ENCODE measurements around the gene PTH.

The PTH gene

DNA sequence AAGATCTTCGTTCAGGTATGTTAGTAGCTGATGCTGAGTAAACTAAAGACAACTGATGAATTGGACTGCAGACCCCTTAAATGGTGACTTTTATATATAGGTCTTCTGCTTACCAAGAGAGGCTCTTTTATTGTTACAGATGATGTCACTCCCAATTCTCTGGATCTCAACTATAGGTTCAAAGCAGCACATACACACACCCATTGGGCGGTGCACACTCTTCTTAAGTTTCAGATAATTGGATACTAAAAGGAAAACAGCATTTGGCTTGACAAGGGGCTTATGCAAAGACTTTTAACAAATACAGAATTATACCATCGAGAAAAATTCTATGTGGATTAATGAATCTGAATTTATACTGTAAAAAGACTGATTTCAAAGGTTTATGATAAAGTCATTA lies at the start of gene PTH:
PTH (minus strand) TSS at position 69 of the 400 bp plus-strand sequence. CDS start 3,142 bp downstream, outside the sequence.
- DNase-seq, result no peak

DNA sequence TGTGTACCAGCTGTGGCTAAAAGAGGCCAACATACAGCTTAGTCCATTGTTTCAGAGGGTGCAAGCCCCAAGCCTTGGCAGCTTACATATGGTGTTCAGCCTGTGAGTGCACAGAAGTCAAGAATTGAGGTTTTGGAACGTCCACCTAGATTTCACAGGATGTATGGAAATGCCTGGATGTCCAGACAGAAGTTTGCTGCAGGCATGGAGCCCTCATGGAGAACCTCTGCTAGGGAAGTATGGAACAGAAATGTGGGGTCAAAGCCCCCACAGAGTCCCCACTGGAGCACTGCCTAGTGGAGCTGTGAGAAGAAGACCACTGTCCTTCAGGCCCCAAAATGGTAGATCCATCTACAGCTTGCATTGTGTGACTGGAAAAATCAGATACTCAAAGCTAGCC lies 42.2 kb upstream of the PTH start:
- no peak for DNase-seq

DNA sequence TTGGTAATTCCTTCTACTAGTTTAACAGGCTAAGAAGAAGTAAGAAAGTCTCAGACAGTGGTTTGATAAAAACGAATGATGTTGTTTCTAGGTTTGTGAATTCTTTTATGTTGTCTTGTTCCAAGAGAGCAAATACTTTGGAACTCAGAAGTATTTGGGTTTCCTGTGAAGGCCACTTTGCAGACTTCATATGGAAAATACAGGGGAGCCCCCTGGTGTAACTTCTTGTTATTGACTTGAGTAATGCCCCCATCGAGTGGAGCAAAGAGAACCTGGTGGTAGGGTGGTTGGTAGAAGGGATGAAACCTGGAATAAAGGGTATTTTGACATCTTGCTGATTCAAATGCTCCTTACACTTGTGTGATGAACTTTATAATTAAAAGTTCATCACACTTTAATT lies 40.0 kb upstream of the PTH start:
- DNase-seq, result no peak

DNA sequence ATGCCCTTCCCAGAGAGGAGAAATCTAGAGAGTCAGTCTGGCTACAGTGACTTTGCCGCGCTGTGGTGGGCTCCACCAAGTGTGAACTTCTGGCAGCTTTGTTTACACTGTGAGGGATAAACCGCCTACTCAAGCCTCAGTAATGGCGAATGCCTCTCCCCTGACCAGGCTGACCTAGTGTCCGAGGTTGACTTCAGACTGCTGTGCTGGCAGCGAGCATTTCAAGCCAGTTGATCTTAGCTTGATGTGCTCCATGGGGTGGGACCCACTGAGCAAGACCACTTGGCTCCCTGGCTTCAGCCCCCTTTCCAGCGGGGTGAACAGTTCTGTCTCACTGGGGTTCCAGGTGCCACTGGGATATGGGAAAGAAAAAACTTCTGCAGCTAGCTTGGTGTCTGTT lies 38.6 kb upstream of the PTH start:
- no peak for DNase-seq

DNA sequence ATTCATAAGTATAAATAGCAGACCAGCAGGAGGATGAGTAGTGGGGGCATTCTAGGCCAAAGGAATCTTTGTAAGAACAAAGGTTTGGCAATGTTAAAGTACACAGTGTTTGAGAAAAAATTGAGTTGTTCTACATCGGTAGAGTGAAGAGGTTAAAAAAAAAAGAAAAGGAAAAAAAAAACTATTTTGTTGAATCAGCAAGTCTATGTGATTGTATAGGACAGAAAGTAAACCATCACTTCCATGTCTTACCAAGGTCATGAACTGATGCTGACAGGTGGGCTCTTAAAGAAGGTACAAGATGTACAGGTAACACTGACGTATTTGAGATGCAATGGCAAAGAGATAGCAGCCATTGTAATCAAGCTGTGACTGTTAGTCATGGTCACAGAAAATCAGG lies 29.5 kb upstream of the PTH start:
- DNase-seq, result no peak

DNA sequence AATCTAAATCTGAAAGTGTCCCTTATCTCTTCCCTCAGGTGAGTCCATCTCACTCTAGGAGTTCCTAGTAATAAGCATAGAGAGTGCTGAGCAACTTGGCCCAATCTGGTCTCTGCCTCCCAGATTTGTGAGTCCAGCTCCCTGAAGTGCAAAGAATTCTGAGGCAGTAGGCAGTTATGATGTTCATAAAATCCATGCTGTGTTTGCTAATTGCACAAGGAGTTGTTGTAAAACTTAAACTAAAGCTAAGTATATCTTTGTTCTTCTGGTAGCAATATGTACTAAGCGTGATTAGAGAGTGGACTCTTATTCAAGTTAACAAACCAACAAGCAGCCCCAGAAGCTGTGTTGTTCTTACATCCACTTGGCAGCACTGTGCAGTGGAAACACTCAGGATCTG lies 7.6 kb upstream of the PTH start:
- DNase-seq, result no peak

DNA sequence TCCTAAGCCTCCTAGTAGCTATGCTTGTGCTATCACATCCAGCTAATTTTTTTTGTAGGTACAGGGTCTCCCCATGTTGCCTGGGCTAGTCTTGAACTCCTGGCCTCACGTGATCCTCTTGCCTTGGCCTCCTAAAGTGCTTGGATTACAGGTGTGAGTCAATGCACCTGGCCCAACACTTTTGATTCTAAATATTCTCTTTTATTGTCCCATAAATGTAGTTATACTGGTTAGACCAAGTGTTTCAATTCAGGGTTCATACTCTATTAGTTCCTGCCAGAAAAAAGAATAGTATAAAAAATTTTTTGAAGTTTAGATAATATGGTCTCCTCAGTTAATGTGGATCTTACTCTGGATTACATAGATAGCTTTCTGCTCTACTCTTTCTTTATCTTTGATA lies 6.7 kb upstream of the PTH start:
- DNase-seq, result no peak

DNA sequence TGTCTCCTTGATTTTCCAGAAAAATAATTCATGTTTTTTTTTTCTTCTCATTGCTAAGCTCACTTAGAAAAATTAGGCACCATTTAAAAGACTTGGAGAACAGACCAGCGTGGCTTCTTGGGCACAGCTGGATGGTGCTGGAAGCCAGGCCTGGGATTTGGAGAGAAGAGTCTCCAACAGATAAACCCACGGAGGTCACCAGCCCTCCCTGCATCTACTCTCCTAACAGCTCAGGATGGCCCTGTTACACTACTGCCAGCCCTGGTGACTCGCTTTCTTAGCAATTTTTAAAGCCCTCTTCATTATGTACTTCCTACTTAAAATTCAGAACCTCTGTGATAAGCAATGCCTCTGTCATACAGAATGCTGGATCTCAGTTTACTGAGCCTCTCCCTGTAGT lies 1.7 kb downstream of the PTH start:
- no peak for DNase-seq

DNA sequence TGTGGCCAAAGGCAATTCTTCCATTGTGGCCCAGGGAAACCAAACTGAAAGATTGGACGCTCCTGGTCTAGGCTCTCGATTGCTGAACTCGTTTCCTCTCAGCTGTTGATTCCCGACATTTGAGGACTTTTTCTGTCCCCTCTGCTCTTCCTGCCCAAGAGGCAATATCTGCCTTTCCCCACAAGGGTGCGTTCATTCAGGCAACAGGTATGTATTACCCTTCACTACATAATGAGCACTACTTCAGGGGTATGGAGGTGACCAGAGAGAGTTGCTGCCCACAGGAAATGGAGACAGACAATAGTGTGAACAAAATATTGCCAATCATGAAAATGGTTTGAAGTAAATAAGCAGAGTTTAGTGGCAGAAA lies 8.2 kb downstream of the PTH start:
- DNase-seq, result peak in 1 of 2 donors; percentile 18

DNA sequence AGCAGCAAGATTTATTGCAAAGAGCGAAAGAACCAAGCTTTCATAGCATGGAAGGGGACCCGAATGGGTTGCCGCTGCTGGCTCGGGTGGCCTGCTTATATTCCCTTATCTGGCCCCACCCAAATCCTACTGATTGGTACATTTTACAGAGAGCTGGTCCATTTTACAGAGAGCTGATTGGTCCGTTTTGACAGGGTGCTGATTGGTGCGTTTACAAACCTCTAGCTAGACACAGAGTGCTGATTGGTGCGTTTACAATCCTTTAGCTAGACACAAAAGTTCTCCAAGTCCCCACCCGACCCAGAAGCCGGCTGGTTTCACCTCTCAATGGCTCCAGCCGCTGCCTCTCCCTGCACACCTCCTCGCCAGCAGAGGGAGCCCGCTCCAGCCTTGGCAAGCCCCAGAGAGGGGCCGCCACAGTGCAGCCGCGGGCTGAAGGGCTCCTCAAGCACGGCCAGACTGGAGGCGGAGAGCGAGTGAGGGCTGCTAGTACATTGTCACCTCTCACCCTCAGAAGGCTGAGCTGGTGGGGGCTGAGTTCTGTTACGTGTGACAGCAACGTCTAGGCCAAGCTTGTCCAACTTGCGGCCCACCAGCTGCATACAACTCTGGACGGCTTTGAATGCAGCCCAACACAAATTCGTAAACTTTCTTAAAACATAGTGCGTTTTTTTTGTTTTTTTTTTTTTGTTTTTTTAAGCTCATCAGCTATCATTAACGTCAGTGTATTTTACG lies 8.7 kb downstream of the PTH start:
- DNase-seq, result peak; percentile 44 to 64

DNA sequence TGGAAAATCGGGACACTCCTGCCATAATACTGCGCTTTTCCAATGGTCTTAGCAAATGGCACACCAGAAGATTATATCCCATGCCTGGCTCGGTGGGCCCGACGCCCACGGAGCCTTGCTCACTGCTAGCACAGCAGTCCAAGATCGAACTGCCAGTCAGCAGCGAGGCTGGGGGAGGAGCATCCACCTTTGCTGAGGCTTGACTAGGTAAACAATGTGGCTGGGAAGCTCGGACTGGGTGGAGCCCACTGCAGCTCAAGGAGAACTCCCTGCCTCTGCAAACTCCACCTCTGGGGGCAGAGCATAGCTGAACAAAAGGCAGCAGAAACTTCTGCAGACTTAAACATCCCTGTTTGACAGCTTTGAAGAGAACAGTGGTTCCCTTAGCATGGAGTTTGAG lies 15.6 kb downstream of the PTH start:
- no peak for DNase-seq

DNA sequence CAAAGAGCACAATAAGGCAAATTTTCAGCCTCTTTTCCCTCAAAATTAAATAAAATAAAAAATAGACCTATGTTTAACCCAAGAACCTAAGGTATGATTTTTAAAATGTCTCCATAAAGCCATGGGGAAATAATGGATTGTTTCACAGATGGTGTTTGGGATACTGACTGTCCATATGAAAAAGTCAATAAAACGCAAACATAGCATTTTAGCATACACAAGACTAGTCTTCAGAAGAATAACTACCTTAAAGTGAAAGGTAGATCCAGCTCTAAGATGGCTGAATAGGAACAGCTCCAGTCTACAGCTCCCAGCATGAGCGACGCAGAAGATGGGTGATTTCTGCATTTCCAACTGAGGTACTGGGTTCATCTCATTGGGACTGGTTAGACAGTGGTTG lies 16.1 kb downstream of the PTH start:
- no peak for DNase-seq

DNA sequence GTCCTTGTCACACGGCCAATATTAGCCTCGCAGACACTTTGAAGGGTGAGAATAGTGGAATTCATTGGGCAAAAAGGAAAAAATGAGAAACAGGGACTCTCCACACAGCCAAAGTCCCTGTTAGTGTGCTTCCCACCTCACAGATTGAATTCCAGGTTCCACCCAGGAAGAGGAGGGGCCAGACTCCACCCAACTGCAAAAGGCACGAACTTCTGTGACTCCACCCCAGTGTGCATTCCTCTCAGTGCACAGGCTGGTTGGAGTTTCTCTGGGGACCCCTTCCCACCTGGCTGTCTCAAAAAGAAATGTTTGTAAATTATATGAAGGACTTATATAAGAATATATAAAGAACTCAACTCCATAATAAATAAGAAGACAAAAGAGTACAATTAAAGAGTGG lies 20.7 kb downstream of the PTH start:
- DNase-seq, result no peak

DNA sequence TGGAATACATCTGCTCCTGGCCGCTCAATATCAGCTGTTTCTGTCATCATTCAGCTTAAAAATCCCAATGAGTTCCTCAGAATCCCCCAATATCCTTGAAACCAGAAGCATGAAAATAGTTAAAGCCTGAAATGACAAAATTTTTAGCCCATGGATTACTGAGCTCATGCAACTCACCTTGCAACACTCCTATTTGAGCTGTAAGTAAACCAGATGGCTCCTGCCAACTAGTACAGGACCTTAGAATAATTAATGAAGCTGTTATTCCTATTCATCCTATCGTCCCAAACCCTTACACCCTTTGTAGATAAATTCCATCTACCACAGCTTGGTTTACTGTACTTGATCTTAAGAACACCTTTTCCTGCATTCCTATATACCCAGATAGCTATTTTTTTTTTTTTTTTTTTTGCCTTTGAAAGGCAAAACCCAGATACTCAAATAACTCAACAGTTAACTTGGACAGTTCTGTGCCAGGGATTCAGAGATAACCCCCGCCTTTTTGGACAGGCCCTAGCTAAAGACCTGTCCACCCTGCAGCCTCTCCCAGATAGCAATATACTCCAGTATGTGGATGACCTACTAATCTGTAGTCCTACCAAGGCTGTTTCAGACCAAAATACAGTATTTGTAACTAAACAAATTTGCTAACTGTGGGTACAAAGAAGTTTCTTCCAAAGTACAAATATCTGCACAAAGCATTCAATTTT lies 22.6 kb downstream of the PTH start:
- no peak for DNase-seq

DNA sequence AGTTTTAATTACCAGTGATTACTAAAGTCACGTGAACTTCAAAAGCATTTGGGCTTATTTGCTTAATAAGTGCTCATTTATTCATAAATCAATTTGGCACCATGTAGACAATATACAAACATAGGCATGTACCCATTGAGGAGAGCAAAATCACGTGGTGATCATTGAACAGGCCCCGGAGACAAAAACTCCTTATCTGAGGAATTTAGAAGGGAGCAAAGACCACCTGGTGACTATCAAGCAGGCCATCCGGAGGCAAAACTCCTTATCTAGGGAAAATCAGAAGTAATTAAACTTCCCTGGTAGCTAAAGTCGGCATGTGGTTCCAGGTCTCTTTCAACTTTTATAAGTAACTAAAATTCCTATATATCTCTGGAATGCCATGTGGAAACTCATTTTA lies 27.0 kb downstream of the PTH start:
- DNase-seq, result no peak

DNA sequence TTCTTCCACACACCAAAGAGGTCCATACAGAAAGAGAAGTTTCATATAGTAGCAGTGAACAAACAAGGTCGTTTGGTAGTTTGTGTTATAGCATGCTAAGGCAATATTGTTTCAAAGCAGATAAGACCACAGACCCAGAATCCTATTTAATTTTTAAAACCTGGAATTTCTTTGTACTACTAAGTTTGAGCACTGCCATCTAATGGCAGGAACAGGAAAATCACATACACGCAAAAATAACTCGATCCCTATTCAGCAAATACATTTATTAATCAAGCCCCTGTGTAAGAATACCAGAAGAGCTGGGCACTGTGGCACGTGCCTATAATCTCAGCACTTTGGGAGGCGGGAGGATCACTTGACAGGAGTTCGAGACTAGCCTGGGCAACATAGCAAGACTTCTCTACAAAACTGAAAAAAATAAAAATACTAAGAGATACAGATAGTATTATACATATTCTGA lies 29.9 kb downstream of the PTH start:
- no peak for DNase-seq

DNA sequence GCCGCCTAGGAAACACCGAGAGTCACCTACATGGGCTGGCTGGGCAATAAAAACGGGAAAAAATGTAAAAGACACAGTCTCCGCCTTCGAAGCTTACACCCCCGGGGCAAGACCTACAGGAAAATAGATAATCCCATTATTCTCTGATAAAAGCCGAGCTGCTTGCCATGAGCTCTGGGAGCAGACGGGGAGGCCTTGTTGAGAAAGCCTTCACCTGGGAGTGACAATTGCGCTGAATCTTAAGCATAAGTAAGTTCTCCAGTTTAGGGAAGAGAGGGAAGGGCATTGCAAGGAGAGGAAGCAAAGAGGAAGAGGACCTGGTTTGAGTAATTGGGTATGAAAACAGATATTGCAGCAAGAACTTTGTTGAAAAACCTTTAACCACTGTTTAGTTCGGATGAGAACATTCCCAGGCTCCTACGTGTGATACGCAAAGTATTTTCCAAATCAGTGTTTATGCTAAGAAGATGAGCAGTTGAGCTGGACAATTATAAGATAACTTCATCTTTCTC lies 32.0 kb downstream of the PTH start:
- DNase-seq, result no peak

DNA sequence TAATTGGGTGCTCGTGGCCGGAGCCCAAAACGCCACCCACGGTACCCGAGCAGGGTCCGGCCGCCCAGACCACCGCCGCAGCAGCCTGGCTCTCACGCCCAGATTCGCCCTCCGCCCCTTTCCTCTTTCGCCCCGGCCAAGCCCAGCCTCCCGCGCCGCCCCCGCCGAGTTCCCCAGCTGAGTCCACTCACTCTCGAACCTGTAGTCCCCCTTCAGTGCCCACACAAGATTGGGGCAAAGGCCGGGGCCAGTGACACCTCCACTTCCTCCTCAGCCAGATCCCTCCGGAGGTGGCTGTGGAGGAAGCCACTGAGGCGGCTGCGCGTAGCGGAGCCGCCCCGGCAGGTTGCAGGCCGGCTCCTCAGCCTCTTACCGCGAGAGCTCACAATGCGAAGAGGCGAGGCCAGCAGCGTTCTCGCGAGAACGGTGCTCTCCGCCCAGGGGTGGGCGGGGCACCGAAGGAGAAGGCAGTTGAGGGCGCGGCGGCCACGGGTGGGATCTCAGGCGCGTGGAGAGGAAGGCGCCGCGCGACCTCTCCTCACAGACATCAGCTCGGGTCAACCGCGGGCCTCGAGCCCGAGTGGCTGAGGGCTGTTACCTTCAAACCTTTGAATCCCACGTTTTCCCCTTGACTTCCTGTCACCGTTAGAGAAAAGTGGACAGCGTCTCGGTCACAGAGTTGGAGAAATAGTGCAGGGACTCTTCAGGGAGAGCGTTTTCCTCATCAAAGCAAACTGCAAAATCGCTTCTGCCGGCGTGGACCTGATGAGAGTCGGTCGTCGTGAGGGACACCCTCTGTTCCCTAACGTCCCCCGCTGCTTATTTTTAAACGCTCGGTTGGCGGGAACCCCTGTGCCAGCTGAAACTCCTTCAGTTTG lies 32.7 kb downstream of the PTH start, which contains the start of gene BTBD10:
BTBD10 (minus strand) TSS at position 322 of the 878 bp plus-strand sequence. CDS start 18,098 bp downstream, outside the sequence.
- peak; percentile 91 for DNase-seq

DNA sequence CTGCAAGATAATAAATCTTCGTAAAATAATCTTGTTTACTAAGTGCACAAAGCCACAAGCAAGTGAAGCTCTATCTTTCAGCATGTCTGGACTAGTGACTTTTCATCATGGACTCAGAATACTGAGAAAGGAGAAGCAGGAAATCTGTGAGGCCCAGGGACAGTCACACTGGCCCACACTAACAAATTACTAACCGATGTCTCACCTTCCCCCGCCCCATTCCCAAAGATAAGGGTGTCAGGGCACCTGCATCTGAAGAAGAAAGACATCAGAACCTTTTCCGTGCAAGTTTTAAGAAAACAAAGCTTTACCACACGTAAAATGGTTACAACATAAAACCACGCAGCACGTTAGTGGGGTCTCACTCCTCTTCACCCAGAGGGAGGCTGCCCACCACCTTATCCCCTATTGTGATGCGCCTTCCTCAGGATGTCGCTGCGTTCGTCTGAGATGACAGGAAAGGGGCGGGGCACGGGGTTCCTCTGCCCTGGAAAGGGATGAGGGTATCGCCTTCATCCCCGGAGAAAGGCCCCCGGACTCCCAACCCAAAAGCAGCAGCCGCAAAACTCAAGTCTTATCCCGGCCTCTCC lies 33.4 kb downstream of the PTH start:
- DNase-seq, result peak; percentile 46 to 50

DNA sequence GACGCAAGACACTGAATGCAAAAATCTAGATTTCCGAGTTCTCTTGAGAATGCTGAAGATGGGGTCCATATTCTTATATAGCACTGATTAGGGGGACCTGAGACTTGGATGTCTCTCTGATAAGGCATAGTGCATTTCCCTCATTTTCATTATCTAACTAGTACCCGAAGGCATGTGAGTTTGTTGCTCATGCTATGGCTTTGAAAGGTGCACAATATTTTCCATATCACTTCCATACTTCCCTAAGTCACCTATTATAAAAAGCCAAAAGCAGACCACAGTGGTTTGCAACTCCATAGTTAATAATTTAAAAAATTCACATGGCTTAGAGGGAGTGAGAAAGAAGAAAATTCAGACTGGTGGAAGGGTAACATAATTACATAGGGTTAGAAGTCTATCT lies 34.5 kb downstream of the PTH start:
- no peak for DNase-seq

DNA sequence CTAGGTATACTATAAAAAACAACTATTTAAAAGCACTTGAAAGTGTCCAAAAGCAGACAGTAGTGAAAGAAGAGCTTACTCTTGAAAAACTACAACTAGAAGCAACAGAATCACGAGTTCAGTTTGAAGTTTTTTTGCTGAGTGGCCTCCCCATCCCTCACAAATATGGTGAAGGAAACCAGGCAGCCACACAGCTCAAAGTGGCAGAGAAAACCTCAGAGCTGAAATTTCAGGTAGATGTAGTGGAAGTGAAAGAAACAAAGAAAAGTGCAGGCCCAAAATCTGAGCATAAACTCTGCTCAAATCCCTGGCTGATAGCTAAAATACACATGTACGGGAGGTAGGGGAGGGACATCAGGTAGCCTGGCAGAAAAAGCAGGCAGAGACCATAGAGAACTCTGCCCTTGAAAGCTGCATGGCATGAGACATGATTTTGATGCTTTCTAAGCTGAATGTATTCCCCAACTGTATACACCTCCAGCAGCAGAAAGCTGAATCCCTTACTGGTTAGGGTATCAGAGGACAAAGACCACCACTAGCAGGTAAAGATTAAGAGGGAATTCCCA lies 44.9 kb downstream of the PTH start:
- no peak for DNase-seq

DNA sequence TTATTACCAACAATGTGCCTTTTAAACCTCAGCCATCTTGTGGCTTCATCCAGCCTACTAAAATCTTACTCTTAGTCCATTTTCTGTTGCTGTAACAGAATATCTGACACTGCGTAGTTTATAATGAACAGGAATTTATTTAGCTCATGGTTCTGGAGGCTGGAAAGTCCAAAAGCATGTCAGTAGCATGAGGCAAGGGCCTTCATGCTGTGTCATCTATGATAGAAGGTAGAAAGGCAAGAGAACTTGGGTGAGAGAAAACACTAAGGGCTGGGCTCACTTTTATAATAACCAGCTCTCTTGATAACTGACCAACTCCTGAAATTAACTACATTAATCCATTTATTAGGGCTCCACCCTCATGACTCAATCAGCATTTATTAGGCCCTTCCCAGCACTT lies 46.3 kb downstream of the PTH start:
- DNase-seq, result no peak

DNA sequence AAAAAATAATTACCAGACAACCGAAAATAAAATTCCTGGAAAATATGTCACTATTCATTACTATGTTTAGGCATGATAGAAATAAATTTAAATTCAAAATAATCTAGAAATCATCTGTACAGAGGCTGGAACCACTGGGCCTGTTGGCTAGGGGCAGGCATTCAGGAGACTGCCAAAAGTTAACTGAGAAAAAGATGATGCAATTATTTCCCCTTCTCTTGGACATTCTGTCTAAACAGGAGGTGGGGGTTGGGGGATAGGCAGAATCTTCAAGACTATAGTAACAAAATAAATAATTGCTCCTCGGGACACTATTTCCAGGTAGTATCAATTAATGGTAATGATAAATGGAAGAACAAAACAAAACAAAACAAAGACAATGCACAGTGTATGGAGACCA lies 46.9 kb downstream of the PTH start:
- DNase-seq, result no peak

Measured in activated CD4-positive, alpha-beta T cell treated with anti-CD3 and anti-CD28 coated beads for 4 hours (primary cell).